A549 treated with dexamethasone at 1 μM for 4 hours (cell line): ENCODE measurements around the gene HLA-DRB1. TPM values are rescaled to one million over a fixed set of nuclear protein-coding genes. Genes with fewer than 3 reads are reported as not detected.

Experiments used
- total RNA-seq: library from RNA; stranded (reverse); fragments of 200-300 nt; extraction: Qiagen RNA extraction; gene quantifications from 5 replicates; pipeline ENCODE4 v1.2.3, GENCODE V29; 2022

Gene HLA-DRB1
- 0.09 TPM in 1 of 5 replicates, not detected in the others for total RNA-seq

DNA sequence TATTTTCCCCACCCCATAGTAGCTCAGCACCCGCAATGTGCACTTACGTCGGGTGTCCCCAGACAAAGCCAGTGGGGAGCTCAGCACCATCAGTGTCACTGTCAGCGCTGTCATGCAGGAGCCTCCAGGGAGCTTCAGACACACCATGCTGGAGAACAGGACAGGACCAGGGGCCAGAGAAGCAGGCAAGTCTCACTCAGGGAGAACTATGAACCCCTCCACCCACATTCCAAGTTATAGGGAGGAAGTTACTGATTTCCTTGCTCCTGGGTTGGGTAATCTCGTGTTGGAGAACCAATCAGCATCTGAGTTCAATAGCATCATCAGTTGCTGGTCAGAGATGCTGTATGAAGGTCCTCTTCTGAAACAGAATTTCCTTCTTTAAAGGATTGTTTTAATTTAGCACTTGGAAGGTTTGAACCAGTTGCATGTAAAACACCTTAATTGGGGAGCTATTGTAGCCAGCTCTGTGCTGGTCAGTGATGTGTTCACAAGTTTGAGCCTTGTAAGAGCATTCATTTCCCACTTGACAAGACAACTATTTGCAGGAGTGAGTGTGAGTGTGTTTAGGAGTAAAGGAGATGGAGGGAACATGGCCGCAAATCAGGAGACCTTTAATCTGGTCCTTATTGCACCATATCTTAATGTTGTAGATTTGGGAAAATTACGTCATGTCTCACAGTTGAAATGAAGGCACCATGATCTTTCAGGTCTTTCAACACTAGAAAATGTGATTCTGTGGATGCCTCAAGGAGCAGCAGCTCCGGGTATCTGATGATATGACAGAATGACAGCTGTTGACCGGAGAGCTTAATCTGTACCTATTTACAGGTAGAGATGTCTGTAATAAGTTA lies at the start of gene HLA-DRB1:
Gene HLA-DRB1 (minus strand): TSS at position 253 of the 854 bp plus-strand sequence. CDS start 106 bp downstream, at position 147.

DNA sequence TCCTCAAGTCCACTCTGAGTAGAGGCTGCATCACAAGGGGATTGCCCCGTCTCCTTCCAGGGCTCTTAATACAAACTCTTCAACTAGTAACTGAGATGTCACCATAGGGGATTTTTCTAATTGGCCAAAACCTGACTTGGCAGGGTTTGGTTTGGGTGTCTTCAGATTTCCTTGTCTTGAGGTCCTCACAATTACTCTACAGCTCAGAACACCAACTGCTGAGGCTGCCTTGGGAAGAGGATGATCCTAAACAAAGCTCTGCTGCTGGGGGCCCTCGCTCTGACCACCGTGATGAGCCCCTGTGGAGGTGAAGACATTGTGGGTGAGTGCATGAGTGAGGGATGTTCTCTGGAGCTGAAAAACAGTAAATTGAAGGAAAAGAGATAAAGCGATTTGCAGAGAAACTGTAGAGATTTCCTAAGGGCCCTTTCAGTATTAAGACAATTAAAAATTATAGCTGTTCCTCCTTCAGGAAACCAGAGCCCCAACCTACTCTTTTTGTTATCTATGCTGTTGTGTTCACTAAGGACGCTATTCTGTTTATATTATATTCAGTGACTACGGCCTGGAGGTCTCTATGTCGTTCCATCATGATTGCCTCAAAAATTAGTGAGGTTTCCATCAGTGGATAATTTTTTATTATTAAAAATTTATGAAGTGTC lies 47.7 kb upstream of the HLA-DRB1 start, which contains the start of gene HLA-DQA1:
Gene HLA-DQA1 (plus strand): TSS at position 188 of the 662 bp plus-strand sequence. CDS start 53 bp downstream, at position 241.

GRCh38 chr6:32529697-32530430 lies 59.8 kb downstream of the HLA-DRB1 start, which contains the start of gene HLA-DRB5:
Gene HLA-DRB5, minus strand, starts transcription at chr6:32530287. Its CDS starts 63 bp downstream, at chr6:32530224.

Other genes starting within 250 kb of the HLA-DRB1 start
- not detected in 5 replicates for gene TSBP1, start 217.9 kb downstream of the HLA-DRB1 start, total RNA-seq
- not detected in 5 replicates for gene BTNL2, start 182.7 kb downstream of the HLA-DRB1 start, total RNA-seq
- not detected in 5 replicates for gene HLA-DRA, start 150.0 kb downstream of the HLA-DRB1 start, total RNA-seq
- not detected in 5 replicates for gene HLA-DRB5, start 59.6 kb downstream of the HLA-DRB1 start, total RNA-seq
- not detected in 5 replicates for gene HLA-DQA1, start 47.6 kb upstream of the HLA-DRB1 start, total RNA-seq
- gene HLA-DQB1, start 76.8 kb upstream of the HLA-DRB1 start, total RNA-seq: not detected in 5 replicates
- gene HLA-DQA2, start 151.5 kb upstream of the HLA-DRB1 start, total RNA-seq: not detected in 5 replicates
- not detected in 5 replicates for gene HLA-DQB2, start 173.7 kb upstream of the HLA-DRB1 start, total RNA-seq
- gene HLA-DOB, start 227.2 kb upstream of the HLA-DRB1 start, total RNA-seq: 0.08 to 0.21 TPM (median 0.09 TPM) in 3 of 5 replicates, not detected in the others
- gene TAP2, start 248.9 kb upstream of the HLA-DRB1 start, total RNA-seq: 16.4 to 22.6 TPM (median 18.9 TPM) in 5 replicates